Mesenteric fat pad (tissue), 1 donor: ENCODE results near the gene CFAP141. TPM values are rescaled to one million over a fixed set of nuclear protein-coding genes. Genes with fewer than 3 reads are reported as not detected.
"Not testable (repeated sequence)": the region's sequence is repeated elsewhere in the genome, so short reads cannot be mapped to it uniquely, and the experiment has no call there.

Source experiments
- DNase-seq: peaks from one replicate; pipeline ENCODE4 v3.0.0-alpha.2; 2020; ENCODE audit warnings: low spot score
- long read RNA-seq: library from polyadenylated mRNA; unstranded; transcript quantifications from one replicate; pipeline ENCODE4 v2.0.0, GENCODE V29; 2020
- total RNA-seq: library from RNA; stranded (reverse); fragmentation: NEBNext Ultra II Directional; extraction: Animal tissue kit (Norgen Biotek cat#: 25700); gene quantifications from one replicate; pipeline ENCODE4 v1.2.1, GENCODE V29; 2021
- donor health status: DM: yes; HTN: yes; CAD: no.

Gene CFAP141
- total RNA-seq, result not detected
- long read RNA-seq, result 0 reads

- DNase-seq, result no peak
Measured at GRCh38 chr1:154206196-154206595, at the start of gene CFAP141. Gene CFAP141, minus strand, starts transcription at chr1:154206333. Its CDS starts 26 bp downstream, at chr1:154206307.

DNA sequence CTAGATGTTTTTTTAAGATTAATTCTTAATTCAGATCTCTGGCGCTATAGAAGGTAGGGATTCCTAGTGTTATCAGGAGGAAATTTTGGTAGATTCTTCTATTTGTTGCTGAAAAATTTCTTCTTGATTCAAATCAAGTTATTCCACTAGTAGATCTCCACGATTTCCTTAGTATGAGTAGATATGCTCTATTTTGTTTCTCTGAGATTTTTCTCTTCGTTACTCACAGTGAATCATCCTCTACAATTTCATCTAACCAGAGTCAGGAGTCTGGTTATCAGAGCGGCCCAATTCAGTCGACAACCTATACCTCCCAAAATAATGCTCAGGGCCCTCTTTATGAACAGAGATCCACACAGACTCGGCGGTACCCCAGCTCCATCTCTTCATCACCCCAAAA is 47.5 kb upstream of the CFAP141 start:
- no peak for DNase-seq

GRCh38 chr1:154241703-154242351 is 35.7 kb upstream of the CFAP141 start:
- no peak for DNase-seq

- no peak for DNase-seq
Measured at GRCh38 chr1:154240294-154240833, 34.2 kb upstream of the CFAP141 start.

DNA sequence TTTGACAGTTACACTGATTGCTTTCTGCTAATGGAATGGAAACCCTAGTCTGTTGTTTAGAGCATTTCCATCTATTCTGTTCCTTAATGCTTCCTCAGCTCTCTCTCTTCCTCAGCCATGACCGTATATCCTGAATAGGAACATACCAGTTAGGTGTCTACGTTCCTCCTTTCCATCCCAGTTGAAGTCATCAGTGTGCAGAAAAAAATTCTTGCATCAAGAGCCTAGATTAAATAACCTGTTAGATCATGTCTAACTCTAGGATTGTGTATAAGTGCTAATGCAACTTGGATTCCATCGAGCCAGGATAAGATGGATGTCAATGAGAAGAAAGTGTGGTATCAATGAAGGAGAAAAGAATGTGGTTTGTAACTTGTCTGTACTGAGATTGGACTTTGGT is 33.4 kb upstream of the CFAP141 start:
- no peak for DNase-seq

DNA sequence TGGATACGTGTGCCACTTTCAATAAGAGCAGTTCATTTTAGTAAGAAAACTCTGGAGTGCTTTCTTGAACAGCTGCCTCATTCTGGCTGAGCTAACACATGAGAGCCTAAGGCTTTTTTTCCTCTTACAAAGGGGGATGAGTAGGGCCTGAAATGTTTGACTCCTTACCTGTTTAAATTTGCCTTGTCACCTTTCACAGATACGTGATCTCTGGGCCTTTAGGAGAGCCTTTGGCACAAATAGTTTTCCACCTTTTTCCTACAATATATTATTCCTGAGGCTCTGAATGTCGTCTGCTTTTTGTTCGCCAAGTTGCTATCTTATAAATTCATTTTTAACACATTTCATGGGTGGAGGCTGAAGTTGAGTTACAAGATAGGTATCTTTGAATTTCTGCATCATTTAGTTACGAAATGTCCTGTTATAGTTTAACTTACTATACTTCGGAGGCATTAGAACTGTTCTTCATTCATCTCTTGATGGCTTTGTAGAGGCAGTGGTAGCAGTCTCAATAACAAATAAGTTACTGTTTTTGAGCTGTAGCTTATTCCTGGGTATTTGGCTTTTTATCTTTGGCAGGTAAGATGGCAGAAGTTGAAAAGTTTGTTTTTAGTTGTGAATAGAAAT is 31.9 kb upstream of the CFAP141 start:
- DNase-seq, result no peak

GRCh38 chr1:154237435-154237834 is 31.3 kb upstream of the CFAP141 start:
- no peak for DNase-seq

GRCh38 chr1:154236855-154237254 is 30.7 kb upstream of the CFAP141 start:
- DNase-seq, result no peak

DNA sequence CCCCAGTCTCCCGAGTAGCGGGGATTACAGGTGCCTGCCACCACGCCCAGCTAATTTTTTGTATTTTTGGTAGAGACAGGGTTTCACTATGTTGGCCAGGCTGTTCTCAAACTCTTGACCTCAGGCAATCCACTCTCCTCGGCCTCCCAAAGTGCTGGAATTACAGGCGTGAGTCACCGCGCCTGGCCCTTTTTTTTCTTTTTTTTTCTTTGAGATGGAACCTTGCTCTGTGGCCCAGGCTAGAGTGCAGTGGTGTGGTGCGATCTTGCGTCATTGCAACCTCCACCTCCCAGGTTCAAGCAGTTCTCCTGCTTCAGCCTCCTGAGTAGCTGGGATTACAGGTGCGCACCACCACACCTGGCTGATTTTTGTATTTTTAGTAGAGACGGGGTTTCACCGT is 27.0 kb upstream of the CFAP141 start:
- not testable (repeated sequence) for DNase-seq

GRCh38 chr1:154231112-154231511 is 25.0 kb upstream of the CFAP141 start:
- DNase-seq, result not testable (repeated sequence)

- DNase-seq, result no peak
Measured at GRCh38 chr1:154225370-154225769, 19.2 kb upstream of the CFAP141 start.

- DNase-seq, result no peak
Measured at GRCh38 chr1:154223621-154224020, 17.5 kb upstream of the CFAP141 start.

DNA sequence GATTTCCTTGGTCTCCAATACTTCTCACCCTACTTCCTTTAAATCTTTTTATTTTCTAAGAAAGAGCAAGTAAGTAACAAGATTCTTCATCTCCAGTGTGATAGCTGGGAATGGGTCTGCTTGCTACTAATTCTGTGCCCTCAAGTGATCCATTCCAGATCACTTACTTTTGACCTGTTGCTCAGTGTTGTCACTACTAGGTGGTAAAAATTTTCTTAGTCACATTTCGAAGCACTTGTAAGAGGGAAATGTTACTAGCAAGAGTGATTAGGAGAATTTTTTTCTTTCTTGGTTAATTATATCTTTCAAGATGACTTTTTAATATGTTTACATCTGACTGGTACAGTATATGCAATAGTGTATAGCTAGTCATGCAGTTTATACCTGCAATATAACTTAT is 16.8 kb upstream of the CFAP141 start:
- no peak for DNase-seq

DNA sequence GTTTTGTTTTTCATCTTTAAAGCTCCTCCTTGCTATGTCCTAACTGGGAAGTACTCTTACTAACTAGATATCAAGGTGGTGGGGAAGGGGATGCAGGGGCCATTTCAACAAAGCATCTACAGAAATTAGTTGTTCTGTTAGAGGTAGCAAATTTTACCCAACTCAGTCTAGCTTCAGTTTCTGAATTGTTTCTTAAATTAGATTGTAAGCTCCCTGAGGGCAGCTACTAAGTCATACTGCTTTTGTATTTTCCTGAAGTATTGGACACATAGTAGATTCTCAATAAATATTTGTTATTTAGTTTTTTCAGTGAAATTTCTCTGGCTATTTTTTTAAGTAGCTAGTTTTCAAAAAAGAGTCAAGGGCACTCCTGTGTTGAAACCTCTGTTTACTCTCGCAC is 16.4 kb upstream of the CFAP141 start:
- DNase-seq, result no peak

GRCh38 chr1:154221278-154222001 is 15.3 kb upstream of the CFAP141 start:
- no peak for DNase-seq

DNA sequence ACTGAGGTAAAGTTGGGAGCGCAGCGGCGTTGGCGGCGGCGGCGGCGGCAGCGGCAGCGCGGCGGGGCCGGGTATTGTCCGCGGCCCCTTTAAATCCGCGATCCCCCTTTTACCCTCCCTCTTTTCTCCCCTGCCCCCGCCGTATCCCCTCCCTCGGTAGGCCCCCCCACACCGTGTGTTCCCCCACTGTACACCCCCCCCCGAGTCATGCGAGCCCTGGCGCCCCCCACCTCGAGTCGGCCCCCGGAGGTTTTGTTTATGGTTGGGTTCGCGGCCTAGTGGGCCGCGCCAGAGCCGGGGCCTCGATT is 14.8 kb upstream of the CFAP141 start:
- DNase-seq, result no peak

- peak; percentile 100 for DNase-seq
Measured at GRCh38 chr1:154220071-154220969, 14.2 kb upstream of the CFAP141 start, which contains the start of gene UBAP2L. Gene UBAP2L, plus strand, starts transcription at chr1:154220955. Its CDS starts 4,169 bp downstream, at chr1:154225124.

GRCh38 chr1:154219541-154219940 is 13.4 kb upstream of the CFAP141 start:
- no peak for DNase-seq

- no peak for DNase-seq
Measured at GRCh38 chr1:154218545-154218944, 12.4 kb upstream of the CFAP141 start.

DNA sequence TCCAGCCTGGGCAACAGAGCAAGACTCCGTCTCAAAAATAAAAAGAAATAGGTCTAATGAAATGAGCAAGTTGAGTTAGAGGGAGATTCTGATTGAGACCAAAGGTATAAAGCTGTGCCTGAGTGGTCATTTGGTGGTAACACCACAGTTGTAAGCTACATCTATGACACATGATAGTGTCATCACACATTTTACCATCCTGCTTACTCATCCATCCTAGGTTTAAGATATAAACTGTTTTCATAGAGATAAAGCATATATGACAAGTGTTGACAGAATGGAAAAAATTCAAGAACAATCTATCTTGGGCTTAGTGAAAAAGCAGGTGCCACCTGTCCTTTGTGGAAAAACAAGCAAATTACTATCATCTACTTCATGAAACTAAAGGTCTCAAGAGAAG is 7.1 kb upstream of the CFAP141 start:
- DNase-seq, result no peak

GRCh38 chr1:154212083-154212482 is 6.0 kb upstream of the CFAP141 start:
- DNase-seq, result no peak
